Measurements from ENCODE around the gene ITGB5. TPM values are rescaled to one million over a fixed set of nuclear protein-coding genes. Genes with fewer than 3 reads are reported as not detected.

The ITGB5 gene
- total and polyA plus RNA-seq, 4 donors, result 21.0 to 126 (median 43.7) TPM

GRCh38 chr3:124851136-124851535 is 36.0 kb downstream of the ITGB5 start:
- H3K36me3 ChIP-seq (ENCODE audit: control insufficient read depth in 4 of 4, insufficient read depth in 4 of 4, low read length in 4 of 4), result peaks cover 0 to 11% (median 6%) of the 10 kb centered on the region in 4 donors
- H3K4me3 ChIP-seq, result no peak overlapping the region
- no peak for ATAC-seq (ENCODE audit: insufficient read depth, low FRiP score)
- 61 to 69% methylated on average over 3 of the region's 3 CpGs for WGBS, 2 donors
- TF ChIP-seq CTCF (IDR thresholded peaks at IDR 0.05; ENCODE audit: control extremely low read depth, extremely low read depth), result no peak
- no peak overlapping the region for H3K27ac ChIP-seq (ENCODE audit: low read depth in 1 of 2, low read length in 1 of 2)
- H3K9ac ChIP-seq (ENCODE audit: insufficient read depth in 1 of 2, low read length in 2 of 2), result no peak overlapping the region
- peaks cover 4 to 38% (median 10%) of the 10 kb centered on the region in 5 donors for H3K4me1 ChIP-seq (ENCODE audit: control insufficient read depth in 5 of 5, insufficient read depth in 5 of 5, low read length in 5 of 5)
- no peaks in the 10 kb centered on the region for H3K27me3 ChIP-seq (ENCODE audit: control insufficient read depth in 3 of 3, insufficient read depth in 3 of 3, low read length in 2 of 3)
- DNase-seq, result peak in 2 of 3 donors; percentile 89 to 93
- no peaks in the 10 kb centered on the region for H3K9me3 ChIP-seq (ENCODE audit: control insufficient read depth in 4 of 4, insufficient read depth in 3 of 4, low read length in 3 of 4)

DNA sequence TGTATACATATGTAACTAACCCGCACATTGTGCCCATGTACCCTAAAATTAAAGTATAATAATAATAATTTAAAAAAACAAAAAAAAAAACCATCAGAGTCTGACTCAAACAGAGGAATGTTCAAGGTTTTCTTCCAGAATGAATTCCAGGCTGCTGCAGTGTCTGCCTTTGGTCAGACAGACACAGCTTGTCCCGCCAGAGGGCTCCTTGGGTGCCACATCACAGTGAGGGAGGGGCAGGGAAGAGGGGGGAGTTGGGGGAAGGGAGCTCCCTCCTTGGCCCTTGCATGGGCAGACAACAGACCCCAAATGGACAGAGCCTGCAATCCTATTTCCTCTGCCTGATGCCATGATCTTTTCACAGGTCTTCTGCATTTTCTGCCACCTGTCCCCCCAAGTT is 36.5 kb downstream of the ITGB5 start:
- no peaks in the 10 kb centered on the region for H3K27me3 ChIP-seq (ENCODE audit: control insufficient read depth in 3 of 3, insufficient read depth in 3 of 3, low read length in 2 of 3)
- H3K36me3 ChIP-seq (ENCODE audit: control insufficient read depth in 4 of 4, insufficient read depth in 4 of 4, low read length in 4 of 4), result peaks cover 0 to 11% (median 6%) of the 10 kb centered on the region in 4 donors
- H3K9me3 ChIP-seq (ENCODE audit: control insufficient read depth in 4 of 4, insufficient read depth in 3 of 4, low read length in 3 of 4), result no peaks in the 10 kb centered on the region
- TF ChIP-seq CTCF (IDR thresholded peaks at IDR 0.05; ENCODE audit: control extremely low read depth, extremely low read depth), result no peak
- no peak for ATAC-seq (ENCODE audit: insufficient read depth, low FRiP score)
- peaks cover 4 to 43% (median 10%) of the 10 kb centered on the region in 5 donors for H3K4me1 ChIP-seq (ENCODE audit: control insufficient read depth in 5 of 5, insufficient read depth in 5 of 5, low read length in 5 of 5)
- no peak overlapping the region for H3K4me3 ChIP-seq
- H3K9ac ChIP-seq (ENCODE audit: insufficient read depth in 1 of 2, low read length in 2 of 2), result no peak overlapping the region
- 86 to 89% methylated on average over 2 of the region's 2 CpGs for whole genome bisulfite sequencing, 2 donors
- DNase-seq, result peak; percentile 15 to 34 (median 30)
- H3K27ac ChIP-seq (ENCODE audit: low read depth in 1 of 2, low read length in 1 of 2), result no peak overlapping the region

GRCh38 chr3:124850212-124850611 is 37.0 kb downstream of the ITGB5 start:
- WGBS, 2 donors, result 90 to 91% methylated on average over 6 of the region's 6 CpGs
- H3K36me3 ChIP-seq (ENCODE audit: control insufficient read depth in 4 of 4, insufficient read depth in 4 of 4, low read length in 4 of 4), result peaks cover 0 to 11% (median 5%) of the 10 kb centered on the region in 4 donors
- no peak overlapping the region for H3K27ac ChIP-seq (ENCODE audit: low read depth in 1 of 2, low read length in 1 of 2)
- no peak overlapping the region for H3K9ac ChIP-seq (ENCODE audit: insufficient read depth in 1 of 2, low read length in 2 of 2)
- no peaks in the 10 kb centered on the region for H3K9me3 ChIP-seq (ENCODE audit: control insufficient read depth in 4 of 4, insufficient read depth in 3 of 4, low read length in 3 of 4)
- H3K4me3 ChIP-seq, result no peak overlapping the region
- DNase-seq (peak in 1 of 3 donors; percentile 38), ATAC-seq (ENCODE audit: insufficient read depth, low FRiP score) (no peak)
- H3K27me3 ChIP-seq (ENCODE audit: control insufficient read depth in 3 of 3, insufficient read depth in 3 of 3, low read length in 2 of 3), result no peaks in the 10 kb centered on the region
- TF ChIP-seq CTCF (IDR thresholded peaks at IDR 0.05; ENCODE audit: control extremely low read depth, extremely low read depth), result no peak
- H3K4me1 ChIP-seq (ENCODE audit: control insufficient read depth in 5 of 5, insufficient read depth in 5 of 5, low read length in 5 of 5), result peaks cover 5 to 47% (median 10%) of the 10 kb centered on the region in 5 donors

- no peak for TF ChIP-seq CTCF (IDR thresholded peaks at IDR 0.05; ENCODE audit: control extremely low read depth, extremely low read depth)
- Histone ChIP-seq H3K36me3 (ENCODE audit: control insufficient read depth in 4 of 4, insufficient read depth in 4 of 4, low read length in 4 of 4) (peaks cover 0 to 7% (median 4%) of the 10 kb centered on the region in 4 donors), H3K27ac (ENCODE audit: low read depth in 1 of 2, low read length in 1 of 2) (no peak overlapping the region), H3K4me3 (no peak overlapping the region), H3K27me3 (ENCODE audit: control insufficient read depth in 3 of 3, insufficient read depth in 3 of 3, low read length in 2 of 3) (no peaks in the 10 kb centered on the region), H3K9me3 (ENCODE audit: control insufficient read depth in 4 of 4, insufficient read depth in 3 of 4, low read length in 3 of 4) (no peaks in the 10 kb centered on the region), H3K9ac (ENCODE audit: insufficient read depth in 1 of 2, low read length in 2 of 2) (no peak overlapping the region), H3K4me1 (ENCODE audit: control insufficient read depth in 5 of 5, insufficient read depth in 5 of 5, low read length in 5 of 5) (peaks cover 5 to 54% (median 10%) of the 10 kb centered on the region in 5 donors)
- no peak for ATAC-seq (ENCODE audit: insufficient read depth, low FRiP score)
- WGBS, 2 donors, result 95% methylated on average over 9 of the region's 9 CpGs
- DNase-seq, result no peak
Measured at GRCh38 chr3:124848300-124848699, 38.9 kb downstream of the ITGB5 start.

All from lung (tissue), 12 donors.